WI38 (cell line): ENCODE measurements around the gene ARHGAP12.

Experiments used
- H3K4me3 ChIP-seq: 2 replicates; pipeline ENCODE4 v1.5.1; 2011; ENCODE audit warnings: low read depth, mild to moderate bottlenecking, control low read depth, low read length
- CTCF ChIP-seq: IDR thresholded peaks from 2 replicates; pipeline ENCODE4 v1.5.1; 2012; ENCODE audit warnings: low read depth, mild to moderate bottlenecking, control low read depth, low read length

ARHGAP12 gene

GRCh38 chr10:31927884-31928548 is 615 bp downstream of the ARHGAP12 start:
- H3K4me3 ChIP-seq, result peak overlapping the region; percentile 70
- TF ChIP-seq CTCF, result peak; percentile 31; the same call in 1 of the 2 replicates

GRCh38 chr10:31927565-31927883 is 1.1 kb downstream of the ARHGAP12 start:
- H3K4me3 ChIP-seq, result peak overlapping the region; percentile 70

GRCh38 chr10:31926765-31927564 is 1.7 kb downstream of the ARHGAP12 start:
- H3K4me3 ChIP-seq, result peak overlapping the region; percentile 70
- TF ChIP-seq CTCF, result no peak

More at GRCh38 chr10:31927565-31927883, 1.1 kb downstream of the ARHGAP12 start:
- TF ChIP-seq CTCF, result no peak

- TF ChIP-seq CTCF, result no peak
- H3K4me3 ChIP-seq, result no peak overlapping the region
Observed at GRCh38 chr10:31926160-31926559, 2.5 kb downstream of the ARHGAP12 start.

GRCh38 chr10:31924833-31925232 is 3.8 kb downstream of the ARHGAP12 start:
- no peak overlapping the region for H3K4me3 ChIP-seq
- TF ChIP-seq CTCF, result no peak

GRCh38 chr10:31923389-31923788 is 5.2 kb downstream of the ARHGAP12 start:
- no peak for TF ChIP-seq CTCF

GRCh38 chr10:31921031-31921430 is 7.6 kb downstream of the ARHGAP12 start:
- no peak for TF ChIP-seq CTCF
- H3K4me3 ChIP-seq, result no peak overlapping the region

More at GRCh38 chr10:31923389-31923788, 5.2 kb downstream of the ARHGAP12 start:
- H3K4me3 ChIP-seq, result no peak overlapping the region
